Stimulated activated CD4-positive, alpha-beta T cell treated with anti-CD3 and anti-CD28 coated beads, Interleukin-2, amount 100 ng/mL, for 4 hours (primary cell): ENCODE data around the gene CDS2.

Experiments used
- DNase-seq: peaks from one replicate; pipeline ENCODE4 v3.0.0-alpha.2; 2020; ENCODE audit warnings: low read depth

CDS2 gene

GRCh38 chr20:5212907-5213487 lies 86.2 kb downstream of the CDS2 start:
- no peak for DNase-seq

GRCh38 chr20:5214826-5215225 lies 88.0 kb downstream of the CDS2 start:
- no peak for DNase-seq

- no peak for DNase-seq
These were observed 89.0 kb downstream of the CDS2 start for GRCh38 chr20:5215672-5216304.

- no peak for DNase-seq
These were observed 89.9 kb downstream of the CDS2 start for GRCh38 chr20:5216663-5217062.

GRCh38 chr20:5217616-5218015 lies 90.8 kb downstream of the CDS2 start:
- no peak for DNase-seq

GRCh38 chr20:5220321-5221060 lies 93.7 kb downstream of the CDS2 start:
- no peak for DNase-seq

GRCh38 chr20:5221061-5221430 lies 94.2 kb downstream of the CDS2 start:
- DNase-seq, result no peak

GRCh38 chr20:5222919-5223634 lies 96.3 kb downstream of the CDS2 start:
- peak; percentile 27 for DNase-seq

- no peak for DNase-seq
These were observed 103.7 kb downstream of the CDS2 start for GRCh38 chr20:5230544-5230943.

GRCh38 chr20:5234158-5234557 lies 107.3 kb downstream of the CDS2 start:
- no peak for DNase-seq

- no peak for DNase-seq
These were observed 108.2 kb downstream of the CDS2 start for GRCh38 chr20:5234978-5235377.
